K562 (cell line): ENCODE data around the gene TAT. TPM values are rescaled to one million over a fixed set of nuclear protein-coding genes. Genes with fewer than 3 reads are reported as not detected.
A peak's percentile ranks its signal among the peaks of the same experiment; 100 is the strongest.

ENCODE experiments used
- CC2D1A ChIP-seq: fragments of 450-650 bp; IDR thresholded peaks from 2 replicates; pipeline ENCODE4 v1.6.1; 2017; ENCODE audit warnings: mild to moderate bottlenecking
- CSDE1 ChIP-seq, 2 experiments: fragments of 450-650 bp; IDR thresholded peaks; 2 replicates each; pipeline ENCODE4 v1.6.1; 2016; ENCODE audit warnings: mild to moderate bottlenecking in 1 of 2
- MXI1 ChIP-seq: IDR thresholded peaks from 2 replicates; pipeline ENCODE4 v1.6.1; 2011; ENCODE audit warnings: low read depth, mild to moderate bottlenecking, improper control_type of control experiment, low read length
- RBBP5 ChIP-seq: fragments of 200-600 bp; sonication (generic); IDR thresholded peaks from 2 replicates; pipeline ENCODE4 v1.6.1; 2012; ENCODE audit warnings: borderline replicate concordance, mild to moderate bottlenecking, low read length, control low read depth, inconsistent platforms; ENCODE audit not compliant: insufficient read depth, poor library complexity, severe bottlenecking
- SUPT5H ChIP-seq: fragments of 450-650 bp; IDR thresholded peaks from 2 replicates; pipeline ENCODE4 v1.6.1; 2016
- WHSC1 ChIP-seq: IDR thresholded peaks from one replicate; pipeline ENCODE4 v1.6.1; 2012; ENCODE audit warnings: low read length, control low read depth, inconsistent platforms
- ZFP30 ChIP-seq: fragments of 250-450 bp; sonication (Bioruptor Pico); IDR thresholded peaks from 2 replicates; pipeline ENCODE4 v1.8.0; 2022; ENCODE audit warnings: moderate library complexity, mild to moderate bottlenecking, inconsistent platforms, borderline replicate concordance
- polyA plus RNA-seq, 8 experiments: library from polyadenylated mRNA; depleted of rRNA in 4 of 8; stranded (reverse) in 5 of 8; unstranded in 3 of 8; fragments of >200 nt; fragmentation: Nextera tagmentation in 2 of 8; fragmentation: Illumina TruSeq in 1 of 8; extraction: Ambion mirVana in 2 of 8; extraction: Trizol in 1 of 8; gene quantifications; 2 replicates each; pipeline versions ENCODE4 v1.2.1 to v1.2.3, GENCODE V29; 2011 to 2014; ENCODE audit warnings: inconsistent platforms in 1 of 8, missing spikeins in 1 of 8
- total RNA-seq, 7 experiments: library from RNA; depleted of rRNA in 6 of 7; stranded (reverse); fragments of >200 nt in 6 of 7; fragmentation: Illumina TruSeq in 2 of 7; extraction: Trizol in 2 of 7; gene quantifications; 2 replicates each; pipeline versions ENCODE4 v1.2.1 to v1.2.3, GENCODE V29; 2011 to 2021; ENCODE audit warnings: low replicate concordance in 1 of 7
- TF ChIP-seq, protein P1 (sequence below), 2 experiments: fragments of 450-650 bp; formaldehyde crosslinking in 1 of 2; IDR thresholded peaks; 2 replicates each; pipeline versions ENCODE4 v1.4.0 to v1.6.1; 2014 to 2020; ENCODE audit warnings: mild to moderate bottlenecking in 2 of 2, borderline replicate concordance in 1 of 2, low read depth in 1 of 2
- TF ChIP-seq, protein P2 (sequence below): fragments of 250-450 bp; sonication (Bioruptor Pico); IDR thresholded peaks from 2 replicates; pipeline ENCODE4 v1.5.0; 2020; ENCODE audit warnings: mild to moderate bottlenecking, borderline replicate concordance
- TF ChIP-seq, protein P3 (sequence below): fragments of 450-650 bp; IDR thresholded peaks from 2 replicates; pipeline ENCODE4 v1.6.1; 2016; ENCODE audit warnings: antibody characterized with exemption

The TAT gene
- total and polyA plus RNA-seq, 9 of the 15 experiments (the other 6 are each of a cell fraction or from before 2014, with no cell fraction given), result 0.04 to 0.24 (median 0.04) TPM; not detected in 6

DNA sequence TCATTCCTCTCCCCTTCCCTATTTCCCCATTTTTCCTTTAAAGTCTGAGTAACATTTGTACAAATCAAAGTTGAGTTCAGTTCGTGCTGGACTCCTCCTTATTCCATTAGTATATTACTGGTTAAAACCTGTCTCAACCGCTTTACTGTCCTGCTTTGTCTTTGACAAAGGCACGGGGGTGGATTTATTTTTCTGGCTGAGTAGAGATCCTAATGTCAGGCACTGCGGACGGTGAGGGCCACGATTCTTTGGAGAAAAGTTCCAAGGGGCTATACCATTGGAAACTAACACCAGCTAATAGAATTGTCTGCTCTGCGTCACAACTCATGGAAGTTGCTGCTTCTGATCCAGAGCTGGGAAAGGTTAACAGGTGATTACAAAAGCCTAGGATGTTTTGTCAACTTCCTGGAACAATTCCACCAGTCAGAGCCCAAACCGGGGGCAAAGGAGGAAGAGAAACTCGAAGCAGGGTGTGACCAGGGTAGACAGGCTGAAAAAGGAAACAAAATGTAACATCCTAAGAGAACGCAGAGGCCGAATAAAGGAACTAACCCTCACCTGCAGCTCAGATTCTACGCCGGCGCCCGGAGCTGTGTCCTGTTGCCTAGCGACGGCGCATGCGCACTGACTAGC is 12.4 kb downstream of the TAT start (continued):
- TF ChIP-seq, protein P1, sequence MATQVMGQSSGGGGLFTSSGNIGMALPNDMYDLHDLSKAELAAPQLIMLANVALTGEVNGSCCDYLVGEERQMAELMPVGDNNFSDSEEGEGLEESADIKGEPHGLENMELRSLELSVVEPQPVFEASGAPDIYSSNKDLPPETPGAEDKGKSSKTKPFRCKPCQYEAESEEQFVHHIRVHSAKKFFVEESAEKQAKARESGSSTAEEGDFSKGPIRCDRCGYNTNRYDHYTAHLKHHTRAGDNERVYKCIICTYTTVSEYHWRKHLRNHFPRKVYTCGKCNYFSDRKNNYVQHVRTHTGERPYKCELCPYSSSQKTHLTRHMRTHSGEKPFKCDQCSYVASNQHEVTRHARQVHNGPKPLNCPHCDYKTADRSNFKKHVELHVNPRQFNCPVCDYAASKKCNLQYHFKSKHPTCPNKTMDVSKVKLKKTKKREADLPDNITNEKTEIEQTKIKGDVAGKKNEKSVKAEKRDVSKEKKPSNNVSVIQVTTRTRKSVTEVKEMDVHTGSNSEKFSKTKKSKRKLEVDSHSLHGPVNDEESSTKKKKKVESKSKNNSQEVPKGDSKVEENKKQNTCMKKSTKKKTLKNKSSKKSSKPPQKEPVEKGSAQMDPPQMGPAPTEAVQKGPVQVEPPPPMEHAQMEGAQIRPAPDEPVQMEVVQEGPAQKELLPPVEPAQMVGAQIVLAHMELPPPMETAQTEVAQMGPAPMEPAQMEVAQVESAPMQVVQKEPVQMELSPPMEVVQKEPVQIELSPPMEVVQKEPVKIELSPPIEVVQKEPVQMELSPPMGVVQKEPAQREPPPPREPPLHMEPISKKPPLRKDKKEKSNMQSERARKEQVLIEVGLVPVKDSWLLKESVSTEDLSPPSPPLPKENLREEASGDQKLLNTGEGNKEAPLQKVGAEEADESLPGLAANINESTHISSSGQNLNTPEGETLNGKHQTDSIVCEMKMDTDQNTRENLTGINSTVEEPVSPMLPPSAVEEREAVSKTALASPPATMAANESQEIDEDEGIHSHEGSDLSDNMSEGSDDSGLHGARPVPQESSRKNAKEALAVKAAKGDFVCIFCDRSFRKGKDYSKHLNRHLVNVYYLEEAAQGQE (IDR thresholded peaks at IDR 0.05; ENCODE audit: borderline replicate concordance), result peak; percentile 40
- TF ChIP-seq, protein P1 (CRISPR knock-in tag; IDR thresholded peaks at IDR 0.05; ENCODE audit: low read depth), result no peak
- TF ChIP-seq SUPT5H (no peak), ZFP30 (CRISPR knock-in tag) (no peak), CSDE1 (IDR thresholded peaks at IDR 0.05) (peak in 1 of 2 experiments; percentile 92; a peak in 2 of 4 replicates), CC2D1A (no peak), MXI1 (peak; percentile 86; the same call in 1 of the 2 replicates), WHSC1 (no peak), RBBP5 (no peak)
- TF ChIP-seq, protein P2, sequence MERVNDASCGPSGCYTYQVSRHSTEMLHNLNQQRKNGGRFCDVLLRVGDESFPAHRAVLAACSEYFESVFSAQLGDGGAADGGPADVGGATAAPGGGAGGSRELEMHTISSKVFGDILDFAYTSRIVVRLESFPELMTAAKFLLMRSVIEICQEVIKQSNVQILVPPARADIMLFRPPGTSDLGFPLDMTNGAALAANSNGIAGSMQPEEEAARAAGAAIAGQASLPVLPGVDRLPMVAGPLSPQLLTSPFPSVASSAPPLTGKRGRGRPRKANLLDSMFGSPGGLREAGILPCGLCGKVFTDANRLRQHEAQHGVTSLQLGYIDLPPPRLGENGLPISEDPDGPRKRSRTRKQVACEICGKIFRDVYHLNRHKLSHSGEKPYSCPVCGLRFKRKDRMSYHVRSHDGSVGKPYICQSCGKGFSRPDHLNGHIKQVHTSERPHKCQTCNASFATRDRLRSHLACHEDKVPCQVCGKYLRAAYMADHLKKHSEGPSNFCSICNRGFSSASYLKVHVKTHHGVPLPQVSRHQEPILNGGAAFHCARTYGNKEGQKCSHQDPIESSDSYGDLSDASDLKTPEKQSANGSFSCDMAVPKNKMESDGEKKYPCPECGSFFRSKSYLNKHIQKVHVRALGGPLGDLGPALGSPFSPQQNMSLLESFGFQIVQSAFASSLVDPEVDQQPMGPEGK, result no peak
- TF ChIP-seq, protein P3, sequence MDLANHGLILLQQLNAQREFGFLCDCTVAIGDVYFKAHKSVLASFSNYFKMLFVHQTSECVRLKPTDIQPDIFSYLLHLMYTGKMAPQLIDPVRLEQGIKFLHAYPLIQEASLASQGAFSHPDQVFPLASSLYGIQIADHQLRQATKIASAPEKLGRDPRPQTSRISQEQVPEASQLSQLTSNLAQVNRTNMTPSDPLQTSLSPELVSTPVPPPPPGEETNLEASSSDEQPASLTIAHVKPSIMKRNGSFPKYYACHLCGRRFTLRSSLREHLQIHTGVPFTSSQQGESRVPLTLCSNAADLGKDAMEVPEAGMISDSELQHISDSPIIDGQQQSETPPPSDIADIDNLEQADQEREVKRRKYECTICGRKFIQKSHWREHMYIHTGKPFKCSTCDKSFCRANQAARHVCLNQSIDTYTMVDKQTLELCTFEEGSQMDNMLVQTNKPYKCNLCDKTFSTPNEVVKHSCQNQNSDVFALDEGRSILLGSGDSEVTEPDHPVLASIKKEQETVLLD, result peak; percentile 98; the same call in 1 of the 2 replicates
